Inferior parietal cortex (tissue), 1 donor: ENCODE measurements around the gene TRIP12.
"Not testable (repeated sequence)": the region's sequence is repeated elsewhere in the genome, so short reads cannot be mapped to it uniquely, and the experiment has no call there.

Source experiments
- DNase-seq: peaks from one replicate; pipeline ENCODE4 v3.0.0-alpha.2; 2016; ENCODE audit errors: extremely low spot score

The TRIP12 gene

DNA sequence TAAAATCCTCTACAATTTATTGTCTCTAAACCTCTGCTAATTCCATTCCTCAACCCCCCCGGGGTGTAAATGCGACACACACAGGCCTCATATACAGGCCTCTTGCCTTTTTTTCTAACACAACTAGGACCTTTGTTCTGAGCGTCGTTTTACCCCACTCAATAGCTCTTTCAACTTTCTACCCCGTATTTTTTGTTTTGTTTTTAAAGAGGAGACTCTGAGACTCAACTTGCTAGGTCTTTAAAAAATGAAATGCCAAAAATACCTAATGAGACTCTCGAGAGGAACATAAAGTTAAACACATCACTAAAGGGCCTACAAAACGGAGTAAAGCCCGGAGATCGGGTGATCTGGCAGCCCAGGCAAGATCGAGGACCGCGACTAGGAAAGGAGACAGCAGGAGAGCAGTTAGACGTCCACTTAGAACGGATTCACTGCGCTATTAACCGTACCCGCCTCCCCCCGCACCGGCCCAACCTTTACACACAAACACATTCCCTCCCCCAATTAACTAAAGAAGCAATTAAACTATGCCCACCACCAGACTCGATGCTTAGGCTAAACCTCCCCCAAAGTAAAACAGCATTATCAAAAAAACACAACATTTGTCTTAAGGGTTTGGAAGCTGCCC, 1.7 kb downstream of the TRIP12 start:
- peak; percentile 39 for DNase-seq

DNA sequence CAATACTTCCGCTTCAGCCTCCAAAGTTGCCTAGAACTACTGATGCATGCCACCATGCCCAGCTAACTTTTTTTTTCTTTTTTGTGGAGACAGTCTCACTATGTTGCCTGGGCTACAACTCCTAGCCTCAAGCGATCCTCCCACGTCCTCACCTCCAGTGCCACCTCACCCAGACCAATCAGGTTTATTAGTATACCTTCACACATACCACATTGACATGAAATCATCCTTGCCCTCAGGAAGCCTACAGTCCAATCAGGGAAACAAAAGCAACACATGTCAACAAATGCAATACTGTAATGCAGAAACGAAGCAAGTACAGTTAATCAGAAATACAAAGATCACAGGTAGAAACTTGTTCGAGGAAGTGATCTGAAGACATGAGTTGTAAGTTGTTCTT, 4.0 kb downstream of the TRIP12 start:
- no peak for DNase-seq

DNA sequence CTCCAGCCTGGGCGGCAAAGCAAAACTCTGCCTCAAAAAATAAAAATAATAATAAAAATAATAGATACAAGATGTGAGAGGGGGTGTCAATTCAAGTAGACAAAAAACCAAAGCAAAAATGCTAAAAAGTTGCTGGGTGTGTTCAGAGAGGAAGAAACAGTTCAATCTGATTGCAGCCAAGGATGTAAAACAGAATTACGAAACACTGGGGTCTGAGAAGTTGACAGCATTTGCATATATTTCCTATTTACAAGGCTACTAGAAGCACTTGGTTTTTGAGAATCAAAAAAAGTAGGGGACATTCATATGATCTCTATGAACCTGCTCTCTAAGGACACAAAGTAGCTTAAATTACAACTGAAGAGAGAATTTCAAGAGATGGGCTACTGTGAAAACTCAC, 7.6 kb downstream of the TRIP12 start:
- DNase-seq, result no peak

DNA sequence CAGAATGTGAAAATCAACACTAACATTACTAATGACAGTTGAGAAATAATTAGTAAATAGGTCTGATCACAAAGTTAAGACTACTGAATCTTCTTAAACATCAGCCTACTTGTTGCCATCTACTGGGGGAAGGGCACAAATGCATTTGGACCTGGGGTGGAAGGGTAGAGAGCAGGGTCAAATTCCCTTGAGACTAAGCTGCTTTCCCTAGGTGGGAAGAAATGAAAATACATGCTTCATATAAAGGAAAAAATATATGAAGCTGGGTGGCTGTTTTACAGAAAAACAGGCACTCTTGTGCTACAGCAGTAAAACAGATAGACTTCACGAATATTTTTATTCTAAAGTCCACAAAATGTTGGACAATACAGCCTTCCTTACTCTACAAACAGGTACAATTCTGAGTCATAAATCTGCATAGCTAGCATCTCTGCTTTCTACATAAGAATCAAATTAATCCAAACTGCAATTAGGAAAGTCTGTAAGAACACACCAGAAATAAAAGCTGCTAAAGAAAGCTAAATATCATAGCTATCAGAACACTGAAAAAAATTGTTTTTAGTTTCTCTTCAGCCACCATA, 10.9 kb downstream of the TRIP12 start:
- no peak for DNase-seq

DNA sequence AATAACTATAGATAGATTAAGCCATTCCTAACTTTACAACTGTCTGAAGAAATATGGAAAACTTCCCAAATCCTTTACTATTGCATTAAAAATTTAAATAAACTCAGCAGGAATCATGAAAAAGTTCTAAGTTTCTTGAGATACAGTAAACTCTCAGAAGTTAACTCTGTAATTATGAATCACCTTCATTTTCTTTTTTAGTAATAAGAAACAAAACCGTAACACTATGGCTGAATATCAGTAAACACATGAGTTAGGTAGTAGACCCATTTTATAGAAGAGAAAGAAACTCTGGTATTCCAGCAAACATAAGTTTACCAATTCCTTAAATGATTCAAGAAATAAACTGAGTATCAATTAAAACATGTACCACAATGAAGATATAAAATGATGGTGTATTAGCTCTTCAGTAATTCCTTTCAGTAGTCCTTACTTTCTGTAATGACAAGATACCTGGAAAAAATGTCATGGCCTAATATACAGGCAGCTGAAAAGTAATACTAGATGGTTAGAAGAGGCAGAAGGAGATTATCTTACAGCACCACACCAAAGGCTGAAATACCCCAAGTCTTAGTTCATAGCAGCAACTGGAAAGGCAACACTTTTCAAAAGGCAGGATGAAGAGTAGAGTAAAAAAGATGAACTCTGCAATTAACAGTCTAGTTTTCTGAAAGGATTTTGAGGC, 11.5 kb downstream of the TRIP12 start:
- no peak for DNase-seq

DNA sequence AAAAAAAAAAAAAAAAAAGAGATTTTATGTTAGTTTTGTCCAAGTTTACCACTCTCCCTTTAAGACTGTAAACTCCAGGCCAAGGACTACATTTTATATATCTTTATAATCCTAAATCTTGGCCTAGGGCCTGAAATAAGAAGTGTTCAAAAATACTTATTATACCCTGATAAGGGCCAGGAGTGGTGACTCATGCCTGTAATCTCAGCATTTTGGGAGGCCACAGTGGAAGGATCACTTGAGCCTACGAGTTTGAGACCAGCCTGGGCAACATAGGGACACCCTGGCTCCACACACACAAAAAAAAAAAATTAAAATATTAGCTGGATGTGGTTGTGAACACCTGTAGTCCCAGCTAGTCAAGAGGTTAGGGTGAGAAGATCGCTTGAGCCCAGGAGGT, 12.7 kb downstream of the TRIP12 start:
- no peak for DNase-seq

DNA sequence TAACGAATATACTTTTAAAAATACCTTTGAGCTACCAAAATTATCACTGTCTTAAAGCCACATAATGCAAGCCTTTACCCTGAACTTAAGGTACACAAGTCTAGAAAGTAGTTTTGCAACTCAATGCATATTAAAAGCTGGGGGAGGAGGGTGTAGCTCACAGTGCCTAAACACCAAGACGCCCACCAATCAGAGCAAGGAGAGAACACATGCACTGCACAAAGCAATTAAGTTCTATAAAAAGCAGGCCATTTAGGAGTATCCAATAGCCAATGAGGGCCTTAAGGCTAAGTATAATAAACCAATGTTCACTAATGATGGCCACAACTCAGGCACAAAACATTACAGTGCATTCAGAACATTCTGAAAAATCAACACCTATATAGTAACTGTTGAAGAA, 16.2 kb downstream of the TRIP12 start:
- no peak for DNase-seq

DNA sequence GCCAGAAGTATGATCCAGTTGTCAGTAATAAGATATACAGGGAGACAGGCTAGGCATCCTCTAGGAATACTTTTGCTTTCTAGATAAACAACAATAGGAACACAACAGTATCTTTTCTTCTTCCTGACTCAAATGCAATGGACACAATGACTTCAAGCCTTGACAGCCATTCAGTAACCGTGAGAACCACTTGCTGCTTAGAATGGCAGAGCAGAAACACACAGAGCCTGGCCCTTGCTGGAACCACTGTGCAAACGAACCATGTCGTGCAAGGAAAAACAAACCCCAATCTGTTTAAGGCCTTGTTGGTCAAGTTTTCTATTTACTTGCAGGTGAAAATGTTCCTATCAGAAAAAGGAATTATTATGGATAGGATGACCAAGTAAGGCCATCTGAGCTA, 18.8 kb downstream of the TRIP12 start:
- no peak for DNase-seq

DNA sequence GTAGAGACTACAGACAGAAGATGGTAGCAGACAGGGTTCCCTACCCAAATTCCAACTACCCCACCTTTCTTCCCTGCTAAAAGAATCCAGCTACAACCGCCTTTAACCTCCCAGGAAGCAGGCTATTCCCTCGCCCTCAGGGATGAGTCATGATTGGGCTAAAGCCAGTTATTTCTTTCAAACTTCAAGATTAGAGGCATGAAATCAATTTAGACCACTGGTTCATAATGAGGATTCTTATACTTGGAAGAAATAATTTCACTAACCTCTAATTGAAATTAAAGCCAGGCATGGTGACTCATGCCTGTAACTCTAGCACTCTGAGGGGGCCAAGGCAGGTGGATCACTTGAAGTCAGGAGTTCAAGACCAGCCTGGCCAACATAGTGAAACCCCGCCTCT, 20.0 kb downstream of the TRIP12 start:
- no peak for DNase-seq

DNA sequence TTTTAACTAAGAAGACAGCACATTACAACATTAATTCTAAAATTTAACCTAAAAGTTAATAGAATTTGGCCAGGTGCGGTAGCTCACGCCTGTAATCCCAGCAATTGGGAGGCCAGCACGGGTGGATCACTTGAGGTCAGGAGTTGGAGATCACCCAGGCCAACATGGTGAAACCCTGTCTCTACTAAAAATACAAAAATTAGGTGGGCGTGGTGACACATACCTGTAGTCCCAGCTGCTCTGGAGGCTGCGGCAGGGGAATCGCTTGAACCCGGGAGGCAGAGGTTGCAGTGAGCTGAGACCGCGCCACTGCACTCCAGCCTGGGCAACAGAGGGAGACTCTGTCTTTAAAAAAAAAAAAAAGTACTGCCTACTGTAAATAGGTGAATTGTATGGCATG, 21.3 kb downstream of the TRIP12 start:
- DNase-seq, result not testable (repeated sequence)

DNA sequence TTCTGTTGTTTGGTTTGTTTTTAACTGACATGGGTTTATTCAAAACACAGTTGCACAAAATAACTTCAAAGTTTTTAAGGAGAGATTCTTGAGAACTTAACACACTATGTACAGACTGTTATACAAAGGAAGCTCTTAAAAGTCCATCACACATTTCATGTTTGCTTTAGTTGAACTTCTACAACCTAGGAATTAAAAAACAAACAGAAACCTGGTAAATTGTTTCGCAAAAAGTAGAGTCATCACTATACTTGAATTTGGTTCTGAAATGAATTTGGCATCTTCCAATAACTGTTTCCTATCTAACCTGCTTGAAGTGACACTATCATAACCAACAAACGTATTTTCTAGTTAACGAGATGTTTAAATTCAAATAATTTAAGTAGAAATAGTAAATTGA, 21.8 kb downstream of the TRIP12 start:
- DNase-seq, result no peak

DNA sequence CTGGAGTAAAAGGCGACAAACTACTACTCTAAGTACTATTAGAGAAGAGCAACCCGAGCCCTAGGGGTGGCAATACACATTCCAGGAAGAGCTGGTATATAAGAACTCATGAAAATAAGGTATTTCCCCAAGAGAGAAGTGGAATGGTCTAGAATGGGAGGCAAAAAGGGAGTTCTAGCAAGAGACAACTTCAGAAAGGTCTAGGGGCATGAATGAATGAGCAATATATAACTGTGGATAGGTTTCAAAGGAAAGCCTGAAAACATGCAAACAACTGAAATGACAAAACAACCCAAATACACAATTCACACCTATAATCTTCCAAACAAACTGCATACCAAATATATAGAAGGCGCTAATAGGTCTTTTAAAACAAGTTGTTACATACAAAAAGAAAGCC, 22.2 kb downstream of the TRIP12 start:
- no peak for DNase-seq

DNA sequence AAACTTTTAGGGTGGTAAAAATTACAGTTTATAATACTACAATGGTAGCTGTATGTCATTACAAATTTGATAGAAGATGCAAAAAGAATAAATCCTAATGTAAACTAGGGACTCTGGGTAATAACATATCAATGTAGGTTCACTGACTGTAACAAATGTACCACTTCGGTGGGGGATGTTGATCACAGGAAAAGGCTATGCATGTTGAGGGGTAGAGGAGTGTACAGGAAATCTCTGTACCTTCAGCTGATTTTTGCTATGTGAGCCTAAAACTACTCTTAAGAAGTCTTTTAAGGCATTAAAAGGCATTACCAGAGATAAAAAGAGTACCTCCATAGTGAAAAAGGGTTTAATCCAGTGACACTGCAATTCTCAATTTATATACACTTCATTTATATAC, 25.0 kb downstream of the TRIP12 start:
- no peak for DNase-seq

DNA sequence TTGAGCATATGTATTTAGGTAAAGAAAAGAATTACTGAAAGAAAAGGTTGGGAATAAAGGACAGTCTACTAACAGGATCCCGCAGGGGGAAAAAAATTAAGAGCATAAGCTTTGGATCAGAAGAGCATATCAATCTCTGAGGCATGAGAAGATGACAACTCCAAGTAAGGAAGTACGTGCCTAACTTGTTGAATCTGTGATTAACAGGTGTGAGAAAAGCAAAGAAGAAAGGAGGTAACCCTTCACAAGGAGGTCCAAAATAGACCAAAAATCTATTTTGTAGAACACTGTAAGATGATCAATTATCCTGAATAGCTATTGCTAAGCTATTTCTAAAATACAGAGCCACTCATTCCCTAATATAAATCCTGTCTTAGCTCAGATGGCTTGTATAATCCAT, 32.8 kb downstream of the TRIP12 start:
- DNase-seq, result no peak

DNA sequence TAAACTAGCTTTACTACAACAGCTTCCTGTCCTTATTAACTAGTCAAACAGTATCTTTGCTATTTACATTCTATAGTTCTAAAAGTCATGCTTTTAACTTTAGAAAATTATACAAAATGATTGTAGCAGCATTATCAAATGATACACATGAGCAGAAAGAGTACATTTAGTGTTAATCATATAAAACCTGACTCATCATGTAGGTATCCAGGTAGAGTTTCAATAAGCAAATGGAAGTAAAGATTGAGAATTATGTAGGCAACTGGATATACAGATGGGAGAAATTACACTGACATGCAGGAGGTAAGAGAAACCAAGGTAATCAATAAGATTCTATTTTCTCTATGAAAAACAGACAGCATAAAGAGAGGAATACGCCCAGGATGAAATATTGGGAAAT, 33.8 kb downstream of the TRIP12 start:
- no peak for DNase-seq

DNA sequence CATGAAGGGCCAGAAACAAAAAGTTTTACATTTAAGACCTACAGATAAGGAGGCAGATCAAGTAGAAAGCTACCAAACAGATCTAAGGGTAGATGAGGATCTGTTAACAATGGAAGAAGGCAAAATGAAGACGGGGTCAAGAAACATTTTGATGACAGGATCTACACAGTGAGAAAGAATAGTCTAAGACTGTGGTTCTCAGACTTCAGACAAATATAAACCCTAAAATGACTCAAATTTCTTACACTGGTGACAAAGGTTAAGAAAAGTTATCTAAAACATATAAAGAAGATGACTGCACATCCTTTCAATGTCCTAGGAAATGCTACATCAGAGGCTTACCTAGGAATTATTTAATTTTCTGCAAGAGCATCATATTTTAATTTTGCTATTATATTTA, 34.4 kb downstream of the TRIP12 start:
- DNase-seq, result no peak

DNA sequence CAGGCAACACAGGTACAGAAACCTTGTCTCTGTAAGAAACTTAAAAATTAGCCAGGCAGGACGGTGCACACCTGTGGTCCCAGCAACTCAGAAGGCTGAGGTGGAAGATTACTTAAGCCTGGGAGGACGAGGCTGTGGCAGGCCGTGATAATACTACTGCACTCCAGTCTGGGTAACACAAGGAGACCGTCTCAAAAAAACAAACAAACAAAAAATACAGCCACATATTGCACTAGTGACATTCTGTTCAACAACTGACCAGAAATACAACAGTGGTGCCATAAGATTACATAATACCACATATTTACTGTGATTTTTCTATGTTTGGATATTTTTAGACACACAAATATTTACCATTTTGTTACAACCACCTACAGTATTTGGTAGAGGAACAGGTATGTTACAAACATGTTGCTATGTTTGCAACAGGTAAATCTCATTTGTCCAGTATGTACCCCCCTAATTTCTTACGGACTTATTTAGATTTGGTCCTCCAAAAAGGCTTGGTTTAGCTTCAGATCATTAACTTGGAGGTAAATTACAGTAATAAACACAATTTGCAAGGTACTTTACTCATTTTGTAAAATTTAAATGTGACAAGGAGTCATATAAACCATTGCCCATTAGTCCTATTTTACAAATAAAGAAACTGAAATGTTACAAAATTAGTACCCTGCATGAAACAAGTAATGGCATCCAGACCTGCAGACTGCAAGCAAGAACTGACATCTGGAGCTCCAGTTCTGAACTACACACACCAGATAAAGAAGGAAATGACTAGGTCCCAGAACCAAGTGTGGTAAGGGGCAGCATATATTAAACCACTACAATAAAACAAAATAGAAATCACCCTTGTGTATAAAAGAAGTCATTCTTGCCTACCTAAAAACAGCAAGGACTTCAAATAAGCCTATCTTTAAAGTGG, 36.8 kb downstream of the TRIP12 start:
- no peak for DNase-seq

DNA sequence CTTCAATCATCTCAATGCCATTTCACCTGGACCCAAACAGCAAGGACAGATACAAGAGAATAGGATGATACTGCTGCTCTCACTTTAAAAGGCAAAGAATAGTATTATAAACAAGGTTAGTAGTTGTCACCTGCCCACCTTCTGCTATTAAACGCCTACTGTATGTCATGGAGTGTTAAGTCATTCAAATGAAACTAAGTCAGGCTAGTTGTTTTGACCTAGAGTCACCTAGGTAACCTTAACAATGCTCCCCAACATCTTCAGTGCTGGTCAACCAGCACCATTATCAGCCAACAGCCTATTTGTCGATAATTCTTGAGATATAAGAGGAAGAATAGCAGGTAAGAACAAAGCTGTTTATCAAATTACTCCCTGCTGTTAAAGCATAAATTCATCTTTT, 39.2 kb downstream of the TRIP12 start:
- no peak for DNase-seq

DNA sequence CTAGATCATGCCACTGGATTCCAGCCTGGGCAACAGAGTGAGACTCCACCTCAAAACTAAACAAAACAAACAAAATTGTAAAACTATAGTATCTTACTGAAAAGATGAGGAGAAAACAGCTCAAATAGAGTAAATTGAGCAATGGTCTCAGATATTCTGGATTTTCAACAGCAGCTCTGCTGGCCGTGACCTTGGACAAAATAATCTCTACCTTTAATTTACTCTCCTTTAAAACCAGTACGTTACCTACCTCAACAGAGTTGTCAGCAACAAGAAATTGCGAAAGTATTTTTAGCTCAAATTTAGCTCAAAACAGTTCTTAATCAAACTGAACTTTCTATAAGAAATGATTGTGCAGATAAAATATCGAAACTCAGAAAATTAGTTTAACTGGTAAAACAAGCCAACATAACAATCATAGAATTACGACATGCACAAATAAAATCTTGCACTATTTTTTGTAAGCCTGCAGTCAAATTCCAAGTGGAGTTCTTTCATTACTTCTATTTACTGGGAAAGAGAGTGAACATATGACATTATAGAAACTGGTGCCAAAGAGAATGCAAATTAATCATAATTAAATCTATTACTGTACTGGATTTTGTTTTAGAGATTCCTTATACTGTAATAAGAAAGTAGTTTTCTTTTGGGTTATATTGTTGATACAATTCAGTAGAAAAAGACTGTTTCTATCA, 40.8 kb downstream of the TRIP12 start:
- DNase-seq, result no peak

DNA sequence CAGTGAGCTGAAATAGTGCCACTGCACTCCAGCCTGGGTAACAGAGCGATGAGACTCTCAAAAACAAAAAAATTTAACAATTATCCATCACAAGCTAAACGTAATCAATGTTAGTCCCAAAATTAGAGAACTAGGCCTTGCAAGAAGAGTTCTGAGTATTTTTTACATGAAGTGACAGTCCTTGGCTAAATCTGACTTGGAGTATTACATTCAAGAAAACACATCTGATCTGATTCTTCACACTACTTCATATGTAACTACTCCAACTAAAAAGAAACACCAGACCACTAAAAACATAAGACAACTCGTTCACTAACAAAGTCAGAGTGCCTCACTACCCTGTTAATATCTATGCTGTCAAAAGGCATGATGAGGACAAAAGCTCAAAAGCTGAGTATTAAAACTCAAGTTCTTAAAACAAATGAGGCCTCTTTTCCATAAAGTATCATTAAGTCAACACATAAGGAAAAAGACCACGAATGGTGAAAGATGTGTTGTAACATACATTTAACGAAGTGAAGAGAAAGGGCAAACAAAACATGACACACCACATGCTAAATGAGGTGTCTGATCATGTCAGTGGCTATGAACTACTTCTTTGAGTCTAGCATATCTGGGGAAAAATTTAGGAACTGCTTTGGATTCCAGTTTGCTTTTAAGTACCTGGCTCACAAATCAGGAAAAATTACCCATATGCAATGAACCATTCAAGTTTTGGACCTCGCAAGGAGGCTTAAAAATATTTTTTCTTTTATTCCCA, 42.4 kb downstream of the TRIP12 start:
- no peak for DNase-seq

DNA sequence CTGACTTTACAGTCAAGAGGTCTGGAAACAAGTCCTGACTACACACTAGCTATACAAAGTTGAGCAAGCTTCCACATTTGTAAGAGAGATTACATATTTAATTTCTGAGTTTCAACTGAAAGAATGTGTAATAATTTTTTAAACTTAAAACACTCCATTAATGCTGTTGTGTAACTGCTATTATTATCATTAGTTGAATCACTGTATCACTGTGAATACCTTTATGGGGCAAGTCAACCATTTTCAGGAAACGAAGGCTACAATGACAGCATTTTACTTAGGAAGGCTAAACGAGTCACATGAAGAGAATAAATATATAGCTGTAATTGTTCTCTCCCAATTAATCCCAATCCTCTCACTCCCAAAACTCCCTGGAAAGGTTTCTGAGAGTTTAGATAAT, 46.3 kb downstream of the TRIP12 start:
- DNase-seq, result no peak
